ENCODE results near the gene TRAPPC3.

TRAPPC3 gene

GRCh38 chr1:36097693-36098585 is 51.3 kb downstream of the TRAPPC3 start:
- DNase-seq: no peak

GRCh38 chr1:36096500-36097432 is 52.5 kb downstream of the TRAPPC3 start:
- no peak for DNase-seq

DNA sequence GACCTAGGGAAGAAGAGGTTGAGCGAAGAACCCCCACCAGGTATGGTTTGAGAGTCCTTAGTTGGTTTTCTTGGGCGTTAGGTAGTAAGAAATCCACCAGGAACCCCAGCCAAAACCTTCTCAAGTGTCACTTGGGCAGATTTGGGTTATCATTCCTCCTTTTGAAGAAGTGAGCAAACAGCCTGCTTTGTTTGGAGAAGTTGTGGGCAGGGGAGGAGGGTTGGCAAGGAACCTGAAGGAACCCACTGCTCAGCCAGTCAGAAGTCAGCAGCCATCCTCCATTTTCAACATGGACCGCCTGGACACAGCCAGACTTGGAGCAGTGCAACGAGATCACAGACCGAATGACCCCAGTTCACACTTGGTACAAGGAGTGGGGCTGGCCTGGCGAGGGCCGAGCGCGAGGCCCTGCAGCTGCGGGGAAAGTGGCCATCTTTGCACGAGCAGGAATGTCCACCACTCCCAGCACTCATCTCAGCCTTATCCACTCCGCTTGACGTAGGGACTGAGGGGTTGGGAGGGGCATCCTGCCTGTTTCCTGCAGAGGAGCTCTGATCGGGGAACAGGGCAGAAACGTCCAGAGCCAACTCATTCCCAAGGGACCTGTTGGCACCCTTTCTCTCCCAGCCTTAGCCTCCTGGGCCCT is 53.4 kb downstream of the TRAPPC3 start:
- DNase-seq: no peak

- no peak for DNase-seq
Observed at GRCh38 chr1:36094621-36095061, 54.6 kb downstream of the TRAPPC3 start.

GRCh38 chr1:36093929-36094328 is 55.4 kb downstream of the TRAPPC3 start:
- peak; percentile 86 for DNase-seq

DNA sequence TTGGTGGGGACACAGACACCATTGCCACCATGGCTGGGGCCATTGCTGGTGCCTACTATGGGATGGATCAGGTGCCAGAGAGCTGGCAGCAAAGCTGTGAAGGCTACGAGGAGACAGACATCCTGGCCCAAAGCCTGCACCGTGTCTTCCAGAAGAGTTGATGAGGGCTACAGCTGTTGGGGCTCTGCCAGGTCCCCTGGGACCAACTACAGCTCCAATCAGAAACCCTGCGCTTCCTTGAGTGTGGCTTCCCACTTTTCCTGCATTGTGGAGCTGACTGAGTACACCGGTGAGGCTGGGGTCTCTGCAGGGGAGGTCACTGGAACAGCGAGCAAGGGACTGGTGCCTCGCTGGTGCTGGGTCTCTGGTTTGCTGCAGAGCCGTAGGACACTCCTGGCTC is 56.1 kb downstream of the TRAPPC3 start:
- no peak for DNase-seq

DNA sequence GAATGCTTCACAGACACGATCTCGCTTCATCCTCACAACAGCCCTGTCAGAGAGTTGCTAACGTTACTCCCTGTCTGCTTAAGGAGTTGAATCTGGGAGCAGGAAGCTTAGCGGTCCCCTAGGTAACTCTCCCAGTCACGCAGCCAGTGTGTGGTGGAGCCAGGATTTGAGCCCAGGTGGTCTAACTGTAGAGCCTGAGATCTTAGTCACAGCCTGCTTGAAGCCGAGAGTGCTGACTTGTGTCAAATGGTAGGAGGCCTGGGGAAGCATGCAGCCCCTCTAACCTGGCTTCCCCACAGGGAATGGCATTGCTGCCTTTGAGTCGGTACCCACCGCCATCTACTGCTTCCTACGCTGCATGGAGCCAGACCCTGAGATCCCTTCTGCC is 56.5 kb downstream of the TRAPPC3 start:
- no peak for DNase-seq

- DNase-seq: no peak
Observed at GRCh38 chr1:36092166-36092797, 57.0 kb downstream of the TRAPPC3 start.

- no peak for DNase-seq
Observed at GRCh38 chr1:36091698-36092097, 57.6 kb downstream of the TRAPPC3 start.

GRCh38 chr1:36091141-36091540 is 58.1 kb downstream of the TRAPPC3 start:
- no peak for DNase-seq

DNA sequence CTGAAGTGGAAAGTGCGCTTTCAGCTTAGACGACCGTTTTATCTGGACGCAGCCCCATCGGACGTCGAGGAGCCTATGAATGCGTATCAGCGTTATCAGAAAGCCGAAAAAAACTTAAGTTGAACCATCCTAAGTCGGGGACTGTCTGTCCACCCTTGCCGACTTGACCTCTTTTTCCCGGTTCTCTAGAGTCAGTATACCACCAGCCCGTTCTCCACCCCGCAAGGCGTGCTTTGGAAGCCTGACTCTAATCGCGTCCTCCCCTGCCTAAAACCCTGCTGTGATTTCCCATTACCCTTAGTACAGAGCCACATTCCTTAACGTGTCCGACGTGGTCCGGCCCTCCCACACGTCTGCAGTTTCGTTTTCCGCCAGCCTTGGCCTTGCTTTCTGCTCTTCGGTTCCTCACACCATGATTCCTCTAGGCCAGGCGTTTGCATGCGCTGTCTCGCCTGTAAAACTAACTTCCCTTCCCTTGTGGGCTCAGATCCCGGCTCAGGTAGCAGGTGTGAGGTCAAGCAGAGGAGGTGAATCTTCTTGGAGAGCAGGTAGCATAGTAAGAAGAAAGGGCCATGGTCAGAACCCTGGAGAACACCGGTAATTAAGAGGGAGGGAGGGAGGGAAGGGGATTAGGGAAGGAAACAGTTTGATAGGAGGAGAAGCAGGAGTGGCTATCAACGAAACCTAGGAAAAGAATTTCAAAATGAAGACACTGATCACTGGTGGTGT is 59.7 kb downstream of the TRAPPC3 start:
- no peak for DNase-seq

GRCh38 chr1:36088577-36089392 is 60.5 kb downstream of the TRAPPC3 start, which contains the start of gene ADPRS:
TSS of gene ADPRS (plus strand) at chr1:36088892. CDS start at chr1:36088905, 13 bp downstream.
- peak; percentile 90 for DNase-seq

GRCh38 chr1:36088265-36088576 is 61.1 kb downstream of the TRAPPC3 start:
- no peak for DNase-seq

DNA sequence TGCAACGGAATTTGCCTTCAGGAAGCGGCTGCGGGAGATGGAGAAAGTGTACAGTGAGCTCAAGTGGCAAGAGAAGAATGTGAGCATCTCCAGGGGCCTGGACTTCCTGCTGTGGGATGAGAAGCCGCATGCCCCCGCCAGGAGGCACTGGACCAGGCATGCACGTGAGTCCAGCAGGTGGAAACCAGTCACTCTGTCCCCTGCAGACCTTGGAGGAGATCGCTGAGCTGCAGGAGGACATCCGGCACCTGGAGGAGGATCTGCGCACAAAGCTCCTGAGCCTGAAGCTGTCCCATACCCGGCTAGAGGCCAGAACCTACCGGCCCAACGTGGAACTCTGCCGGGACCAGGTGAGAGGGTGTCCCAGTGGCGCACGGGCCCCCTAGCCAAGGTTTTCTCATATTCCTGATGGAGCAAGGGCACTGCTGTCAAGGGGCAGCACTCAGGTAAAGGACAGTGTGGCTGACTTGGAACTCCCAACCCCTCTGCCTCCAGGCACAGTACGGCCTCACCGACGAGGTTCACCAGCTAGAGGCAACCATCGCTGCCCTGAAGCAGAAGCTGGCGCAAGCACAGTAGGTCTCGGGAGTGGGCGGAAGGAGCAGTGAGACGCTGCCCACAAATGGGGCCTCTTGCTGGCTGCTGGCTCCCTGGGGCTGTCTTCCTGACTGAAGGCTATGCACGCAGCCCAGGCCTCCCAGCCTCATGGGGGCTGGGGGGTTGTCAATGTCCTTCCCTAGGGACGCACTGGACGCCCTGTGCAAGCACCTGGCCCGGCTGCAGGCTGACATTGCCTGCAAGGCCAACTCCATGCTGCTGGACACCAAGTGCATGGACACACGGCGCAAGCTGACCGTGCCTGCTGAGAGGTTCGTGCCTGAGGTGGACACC is 61.8 kb downstream of the TRAPPC3 start:
- no peak for DNase-seq

Measured in midbrain (tissue), 1 donor.